ENCODE measurements around the gene DAPK1. TPM values are rescaled to one million over a fixed set of nuclear protein-coding genes. Genes with fewer than 3 reads are reported as not detected.

Gene DAPK1
- polyA plus RNA-seq, 2 of the 4 experiments (the other 2 are of a cell fraction): 55.2 to 67.2 TPM

- FAIRE-seq: no peak
- POLR2A ChIA-PET: no interaction called here
Observed at GRCh38 chr9:87638292-87638691, 140.6 kb downstream of the DAPK1 start.

GRCh38 chr9:87639949-87640348, 142.3 kb downstream of the DAPK1 start:
- DNase-seq (ENCODE audit: low read depth in 1 of 2, low spot score in 1 of 2) (no peak), ATAC-seq (no peak), FAIRE-seq (no peak)
- POLR2A ChIA-PET: no interaction called here
- no peak overlapping the region for H3K4me2 ChIP-seq
- H3K27ac ChIP-seq: no peak overlapping the region
- WGBS (ENCODE audit: missing lambda C conversion rate): 91% methylated on average over 4 of the region's 4 CpGs
- no peaks in the 10 kb centered on the region for H3K9me3 ChIP-seq
- no peaks in the 10 kb centered on the region for H3K4me1 ChIP-seq
- TF ChIP-seq FOSL2 (IDR thresholded peaks at IDR 0.05) (no peak), FOSL2 (CRISPR knock-in tag; IDR thresholded peaks at IDR 0.05) (peak; percentile 22; the same call in 1 of the 2 replicates), CTCF (IDR thresholded peaks at IDR 0.05) (no peak)
- CTCF ChIA-PET: interaction anchor here (1.1 to 2.3 kb wide), 2 partner anchors 22 to 173 kb away, joined by 3 to 4 read pairs; no protein-coding TSS in a partner anchor
- H3K4me3 ChIP-seq: no peak overlapping the region

More at GRCh38 chr9:87638292-87638691, 140.6 kb downstream of the DAPK1 start:
- TF ChIP-seq BCL3 (IDR thresholded peaks at IDR 0.05) (no peak), ZC3H11A (IDR thresholded peaks at IDR 0.05) (no peak), CHD2 (IDR thresholded peaks at IDR 0.05; ENCODE audit: low read length, partially characterized antibody) (no peak), KDM1A (IDR thresholded peaks at IDR 0.05; ENCODE audit: low read depth) (no peak), GATA3 (IDR thresholded peaks at IDR 0.05; ENCODE audit: borderline replicate concordance) (no peak), CEBPB (IDR thresholded peaks at IDR 0.05) (no peak), USF2 (IDR thresholded peaks at IDR 0.05) (no peak), HEYL (CRISPR knock-in tag; IDR thresholded peaks at IDR 0.05) (no peak), CTCF (IDR thresholded peaks at IDR 0.05) (no peak), HOXA7 (CRISPR knock-in tag; IDR thresholded peaks at IDR 0.05) (no peak)
- 90% methylated on average over 6 of the region's 6 CpGs for WGBS (ENCODE audit: missing lambda C conversion rate)
- Histone ChIP-seq H3K4me2 (no peak overlapping the region), H3K4me3 (no peak overlapping the region), H3K9me3 (no peaks in the 10 kb centered on the region), H3K27ac (no peak overlapping the region), H3K4me1 (no peaks in the 10 kb centered on the region)
- CTCF ChIA-PET: interaction anchor here (0.7 to 2.3 kb wide), 4 partner anchors 10 to 1208 kb away, joined by 3 to 4 read pairs (median 4); no protein-coding TSS in a partner anchor
- no peak for DNase-seq (ENCODE audit: low read depth in 1 of 2, low spot score in 1 of 2)
- ATAC-seq: no peak

- TF ChIP-seq HOXB5 (CRISPR knock-in tag; IDR thresholded peaks at IDR 0.05): no peak
- TF ChIP-seq RFX5 (IDR thresholded peaks at IDR 0.05): no peak
- no peak for TF ChIP-seq NPAS2 (CRISPR knock-in tag; IDR thresholded peaks at IDR 0.05; ENCODE audit: borderline replicate concordance)
- no peak for TF ChIP-seq HDAC2 (IDR thresholded peaks at IDR 0.05)
- TF ChIP-seq POLR2A (IDR thresholded peaks at IDR 0.05; ENCODE audit: low read length): no peak
- TF ChIP-seq ZC3H11A (IDR thresholded peaks at IDR 0.05): no peak
- TF ChIP-seq POLR2AphosphoS2 (conservative IDR thresholded peaks at IDR 0.05; ENCODE audit: low read length): no peak
- no peak for TF ChIP-seq CBX8 (IDR thresholded peaks at IDR 0.05)
- H3K4me1 ChIP-seq: no peaks in the 10 kb centered on the region
- H3K4me3 ChIP-seq: no peak overlapping the region
- no peaks in the 10 kb centered on the region for H3K9me3 ChIP-seq
- ChIA-PET POLR2A (no interaction called here), CTCF (interaction anchor here (1.5 to 2.3 kb wide), 2 partner anchors 22 to 305 kb away, joined by 4 read pairs; no protein-coding TSS in a partner anchor)
- no peak for ATAC-seq
- no peak overlapping the region for H3K4me2 ChIP-seq
- no peak overlapping the region for H3K27ac ChIP-seq
- no peak for FAIRE-seq
- WGBS (ENCODE audit: missing lambda C conversion rate): 71% methylated on average over 5 of the region's 5 CpGs
- DNase-seq (ENCODE audit: low read depth in 1 of 2, low spot score in 1 of 2): no peak
Observed at GRCh38 chr9:87640385-87640795, 142.7 kb downstream of the DAPK1 start.

Measured in A549 (cell line).